K562 (cell line): ENCODE results near the gene SEC31A. TPM values are rescaled to one million over a fixed set of nuclear protein-coding genes. Genes with fewer than 3 reads are reported as not detected.
A peak's percentile ranks its signal among the peaks of the same experiment; 100 is the strongest.

ENCODE experiments used
- ATAC-seq: fragments of 200-7000 bp; cut with Tn5 transposase; 3 replicates; pipeline ENCODE4 v1.9.1; 2020; ENCODE audit warnings: moderate library complexity
- BruUV-seq: library from RNA; stranded (reverse); fragments of 400-500 nt; replicated peaks from 2 replicates; lab custom pipeline; 2021; lab: Mats Ljungman, UMichigan
- CTCF ChIA-PET: fragments of 300-600 bp; formaldehyde crosslinking; extraction: SDS; loops from one replicate; lab custom pipeline; 2021; ENCODE audit warnings: low intra/inter-chr PET ratio; lab: Yijun Ruan, JAX
- POLR2A ChIA-PET: fragments of 300-600, 350-650 bp; sonication (Branson Sonifier 250); formaldehyde crosslinking; extraction: SDS; loops from one replicate; lab custom pipeline; 2021; ENCODE audit warnings: antibody characterized with exemption, inconsistent platforms; lab: Yijun Ruan, JAX
- DNase-seq, 4 experiments: peaks; one replicate each; pipeline versions ENCODE4 v3.0.0 to v3.0.0-alpha.2; 2011 to 2018; ENCODE audit warnings: low spot score in 3 of 4, mixed read lengths in 3 of 4; ENCODE audit errors: extremely low read depth in 1 of 4
- FAIRE-seq: peaks from 2 replicates; lab custom pipeline; 2011; peaks lifted over from hg19 to GRCh38; lab: Jason Lieb, UNC
- H2AFZ ChIP-seq: 2 replicates; pipeline ENCODE4 v1.6.0; 2011; ENCODE audit warnings: low read depth, low read length, control low read depth, inconsistent platforms
- H3K27ac ChIP-seq: fragments of 200-600 bp; 3 replicates; pipeline ENCODE4 v1.8.0; 2011; ENCODE audit warnings: low read depth, mild to moderate bottlenecking, control low read depth, inconsistent platforms, low read length, moderate library complexity, mixed read lengths; ENCODE audit errors: extremely low read depth
- H3K27me3 ChIP-seq, 2 experiments: fragments of 300-600 bp in 1 of 2; 2 replicates in 1 of 2; 3 replicates in 1 of 2; pipeline versions ENCODE4 v1.6.0 to v1.8.0; 2011; ENCODE audit warnings: inconsistent platforms in 2 of 2, low read length in 2 of 2, mild to moderate bottlenecking in 1 of 2, mixed read lengths in 1 of 2, moderate library complexity in 1 of 2; ENCODE audit not compliant: control insufficient read depth in 2 of 2, insufficient read depth in 2 of 2
- H3K36me3 ChIP-seq: fragments of 300-600 bp; 3 replicates; pipeline ENCODE4 v1.8.0; 2011; ENCODE audit warnings: mild to moderate bottlenecking, low read length, inconsistent platforms; ENCODE audit not compliant: control insufficient read depth, insufficient read depth
- H3K4me1 ChIP-seq, 2 experiments: fragments of 200-600 bp in 1 of 2; replicated peaks in 1 of 2; 2 replicates in 1 of 2; 3 replicates in 1 of 2; pipeline versions ENCODE4 v1.5.1 to v1.8.0; 2011; ENCODE audit warnings: inconsistent platforms in 2 of 2, low read length in 2 of 2, mild to moderate bottlenecking in 1 of 2, mixed read lengths in 1 of 2, moderate library complexity in 1 of 2; ENCODE audit not compliant: control insufficient read depth in 2 of 2, insufficient read depth in 2 of 2
- H3K4me2 ChIP-seq: 2 replicates; pipeline ENCODE4 v1.6.1; 2011; ENCODE audit warnings: low read length, control low read depth, inconsistent platforms, mixed read lengths; ENCODE audit not compliant: insufficient read depth
- H3K4me3 ChIP-seq: fragments of 200-600 bp; sonication (generic), shearing (Covaris generic); 2 replicates; pipeline ENCODE4 v1.5.1; 2016; ENCODE audit warnings: control low read depth, inconsistent platforms
- H3K79me2 ChIP-seq: fragments of 200-600 bp; 3 replicates; pipeline ENCODE4 v1.8.0; 2011; ENCODE audit warnings: low read length, inconsistent platforms; ENCODE audit not compliant: control insufficient read depth, insufficient read depth
- H3K9ac ChIP-seq, 2 experiments: 2 replicates each; pipeline versions ENCODE4 v1.6.0 to v1.6.1; 2011; ENCODE audit warnings: low read depth in 2 of 2, low read length in 2 of 2, control low read depth in 1 of 2, inconsistent platforms in 1 of 2, mild to moderate bottlenecking in 1 of 2, mixed read lengths in 1 of 2; ENCODE audit not compliant: insufficient read depth in 1 of 2
- H3K9me1 ChIP-seq: one replicate; pipeline ENCODE4 v1.6.0; 2011; ENCODE audit warnings: inconsistent platforms, mild to moderate bottlenecking, low read length, moderate library complexity; ENCODE audit not compliant: control insufficient read depth, insufficient read depth
- H3K9me3 ChIP-seq: replicated peaks from 2 replicates; pipeline ENCODE4 v1.5.1; 2011; ENCODE audit warnings: low read depth, low read length, inconsistent platforms; ENCODE audit not compliant: control insufficient read depth, insufficient read depth
- H4K20me1 ChIP-seq: replicated peaks from 2 replicates; pipeline ENCODE4 v1.6.1; 2011; ENCODE audit warnings: low read length, inconsistent platforms, mixed read lengths; ENCODE audit not compliant: control insufficient read depth, insufficient read depth
- MXD1 ChIP-seq: fragments of 250-450 bp; sonication (Bioruptor Pico); IDR thresholded peaks from 2 replicates; pipeline ENCODE4 v1.8.0; 2021; ENCODE audit warnings: borderline replicate concordance, mild to moderate bottlenecking, moderate library complexity; ENCODE audit not compliant: poor library complexity, severe bottlenecking
- NFIC ChIP-seq: fragments of 450-650 bp; IDR thresholded peaks from 2 replicates; pipeline ENCODE4 v1.6.1; 2017; ENCODE audit warnings: mild to moderate bottlenecking, inconsistent platforms
- NFIX ChIP-seq: fragments of 250-450 bp; sonication (Bioruptor Pico); IDR thresholded peaks from 2 replicates; pipeline ENCODE4 v1.4.0; 2020; ENCODE audit warnings: low read depth, mild to moderate bottlenecking, moderate library complexity
- SMAD1 ChIP-seq: fragments of 150-350 bp; IDR thresholded peaks from 2 replicates; pipeline ENCODE4 v1.6.1; 2014; ENCODE audit warnings: low read length, low read depth; ENCODE audit not compliant: partially characterized antibody
- TGIF2 ChIP-seq: sonication (generic); formaldehyde crosslinking; IDR thresholded peaks from 2 replicates; pipeline ENCODE4 v1.8.1; 2022; ENCODE audit warnings: mild to moderate bottlenecking, missing genetic modification reagents, moderate library complexity
- WGBS: fragments of 100-300 bp; shearing (Covaris generic); methylation state at CpG from one replicate; pipeline ENCODE4 v1.1.6; 2016; ENCODE audit warnings: low coverage, mixed read lengths; ENCODE audit not compliant: insufficient coverage; ENCODE audit errors: missing lambda C conversion rate; 5-methylcytosine and 5-hydroxymethylcytosine counted together
- in situ Hi-C: fragments of 300-500 bp; cut with MboI; formaldehyde crosslinking; loops from 4 replicates; pipeline ENCODE4 v1.15.0; 2018; ENCODE audit warnings: inconsistent platforms, mixed read lengths
- intact Hi-C: fragments of 100-400 bp; cut with micrococcal nuclease; formaldehyde crosslinking; loops from 2 replicates; pipeline ENCODE4 v1.14.2; 2022
- polyA plus RNA-seq, 8 experiments: library from polyadenylated mRNA; depleted of rRNA in 4 of 8; stranded (reverse) in 5 of 8; unstranded in 3 of 8; fragments of >200 nt; fragmentation: Nextera tagmentation in 2 of 8; fragmentation: Illumina TruSeq in 1 of 8; extraction: Ambion mirVana in 2 of 8; extraction: Trizol in 1 of 8; gene quantifications; 2 replicates each; pipeline versions ENCODE4 v1.2.1 to v1.2.3, GENCODE V29; 2011 to 2014; ENCODE audit warnings: inconsistent platforms in 1 of 8, missing spikeins in 1 of 8
- total RNA-seq, 7 experiments: library from RNA; depleted of rRNA in 6 of 7; stranded (reverse); fragments of >200 nt in 6 of 7; fragmentation: Illumina TruSeq in 2 of 7; extraction: Trizol in 2 of 7; gene quantifications; 2 replicates each; pipeline versions ENCODE4 v1.2.1 to v1.2.3, GENCODE V29; 2011 to 2021; ENCODE audit warnings: low replicate concordance in 1 of 7

The SEC31A gene
- total and polyA plus RNA-seq, 9 of the 15 experiments (the other 6 are each of a cell fraction or from before 2014, with no cell fraction given): 78.9 to 241 (median 173) TPM

DNA sequence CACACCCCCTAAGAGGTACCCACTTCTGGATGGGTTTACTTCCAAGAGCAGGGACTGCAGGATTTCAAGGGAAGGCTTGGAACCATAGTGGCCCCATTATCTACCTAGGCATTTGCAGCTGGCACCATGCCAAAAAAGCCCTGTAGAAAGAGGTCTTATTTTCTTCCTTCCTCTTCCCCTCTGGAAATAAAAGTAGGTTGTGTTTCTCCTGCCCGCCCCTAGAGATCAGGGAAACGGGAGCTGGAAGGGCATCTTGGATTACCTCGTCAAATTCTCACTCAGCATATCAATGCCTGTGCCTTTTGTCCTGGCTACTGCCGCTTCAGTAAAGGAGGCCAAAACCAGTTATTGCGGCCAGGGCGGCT, 93.9 kb downstream of the SEC31A start:
- Histone ChIP-seq H3K4me1 (peaks cover 0 to 15% of the 10 kb centered on the region in 2 experiments; a peak in 2 of 5 replicates), H4K20me1 (peaks cover 2% of the 10 kb centered on the region; the same call in 1 of the 2 replicates), H3K9me1 (no peaks in the 10 kb centered on the region), H3K9ac (no peak overlapping the region), H2AFZ (no peak overlapping the region), H3K27ac (no peak overlapping the region), H3K4me3 (no peak overlapping the region), H3K9me3 (no peaks in the 10 kb centered on the region), H3K27me3 (peaks cover 38 to 68% of the 10 kb centered on the region in 2 experiments), H3K36me3 (no peaks in the 10 kb centered on the region), H3K79me2 (no peaks in the 10 kb centered on the region), H3K4me2 (no peak overlapping the region)
- FAIRE-seq (no peak), DNase-seq (no peak), ATAC-seq (no peak)
- BruUV-seq: no TSS peak
- ChIA-PET CTCF (no interaction called here), POLR2A (interaction anchor here (0.6 kb wide), 1 partner anchor 435 kb away, joined by 3 read pairs; no protein-coding TSS in a partner anchor)
- TF ChIP-seq MXD1 (CRISPR knock-in tag) (no peak), NFIC (peak; percentile 99), SMAD1 (peak; percentile 89), TGIF2 (CRISPR knock-in tag) (no peak), NFIX (peak; percentile 96)
- in situ Hi-C loops (no loop called here), intact Hi-C loops (no loop called here)
- 27% methylated on average over 6 of the region's 6 CpGs for WGBS
